ENCODE measurements around the gene OAT. TPM values are rescaled to one million over a fixed set of nuclear protein-coding genes. Genes with fewer than 3 reads are reported as not detected.

Gene OAT
- total RNA-seq, 1 experiment from 2014 or later = 67.9 TPM

DNA sequence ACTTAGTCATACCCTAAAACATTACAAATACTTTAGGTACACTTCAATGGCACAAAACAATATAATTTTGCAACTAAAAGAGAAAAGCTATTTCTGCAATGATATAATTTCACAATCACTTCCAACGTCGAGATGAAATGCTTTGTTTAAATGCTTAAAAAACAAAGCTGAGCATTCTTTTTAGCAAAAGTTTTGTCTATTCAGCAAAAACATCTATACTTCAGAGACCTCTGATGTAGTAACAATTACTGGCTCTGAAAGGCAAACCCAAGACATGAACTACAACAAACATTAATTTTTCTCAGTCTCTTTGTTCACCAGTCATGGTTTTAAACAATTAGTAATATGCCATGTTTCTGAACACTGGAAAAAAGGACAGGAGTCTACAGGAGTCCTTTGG, 16.4 kb downstream of the OAT start:
- no peak for DNase-seq
- H3K27me3 Mint-ChIP-seq (ENCODE audit: low read depth) = no peaks in the 10 kb centered on the region
- Histone ChIP-seq H3K9me3 (ENCODE audit: control insufficient read depth, low read depth, low read length) (no peaks in the 10 kb centered on the region), H3K79me2 (ENCODE audit: insufficient read depth, low read length) (no peaks in the 10 kb centered on the region), H3K23ac (ENCODE audit: insufficient read length, low read depth, low read length) (no peak overlapping the region), H4K20me1 (ENCODE audit: control insufficient read depth, insufficient read depth, insufficient read length) (no peaks in the 10 kb centered on the region), H4K5ac (ENCODE audit: insufficient read length, low read depth, low read length) (no peak overlapping the region), H3K14ac (ENCODE audit: insufficient read depth, low read length) (no peak overlapping the region), H3K4ac (ENCODE audit: low read depth, low read length) (no peak overlapping the region), H3K27ac (ENCODE audit: insufficient read length, low read depth, low read length) (no peak overlapping the region), H2AK5ac (ENCODE audit: insufficient read length, low read length) (no peak overlapping the region), H3K56ac (ENCODE audit: insufficient read length, low read depth, low read length) (no peak overlapping the region), H2BK15ac (ENCODE audit: low read depth, low read length) (no peak overlapping the region), H2BK20ac (ENCODE audit: low read depth, low read length, poor library complexity, severe bottlenecking) (no peak overlapping the region), H2BK12ac (ENCODE audit: insufficient read length, low read depth, low read length) (no peak overlapping the region), H3K18ac (ENCODE audit: insufficient read length, low read depth, low read length) (no peak overlapping the region), H3K4me1 (ENCODE audit: insufficient read depth, low read length) (no peaks in the 10 kb centered on the region), H3K27me3 (ENCODE audit: insufficient read depth, low read length) (no peaks in the 10 kb centered on the region), H3K4me2 (ENCODE audit: insufficient read depth, insufficient read length, low read length) (no peak overlapping the region), H4K8ac (replicated peaks; ENCODE audit: insufficient read length, low read depth, low read length) (no peak overlapping the region), H2BK5ac (ENCODE audit: insufficient read length, low read length) (no peak overlapping the region), H4K91ac (ENCODE audit: insufficient read length, low read depth, low read length) (no peak overlapping the region), H2BK120ac (ENCODE audit: low read depth, low read length, poor library complexity, severe bottlenecking) (no peak overlapping the region), H3K23me2 (ENCODE audit: insufficient read length, low read depth, low read length, poor library complexity, severe bottlenecking) (no peaks in the 10 kb centered on the region), H3T11ph (ENCODE audit: low read length) (no peak overlapping the region), H3K79me1 (ENCODE audit: insufficient read depth, low read depth, low read length, poor library complexity, severe bottlenecking) (no peaks in the 10 kb centered on the region), H2AFZ (ENCODE audit: low read length) (no peak overlapping the region), H3K9ac (ENCODE audit: extremely low read depth, insufficient read length, low read length) (no peak overlapping the region)
- no peaks in the 10 kb centered on the region for H3K9me3 Mint-ChIP-seq
- TF ChIP-seq, protein P1, sequence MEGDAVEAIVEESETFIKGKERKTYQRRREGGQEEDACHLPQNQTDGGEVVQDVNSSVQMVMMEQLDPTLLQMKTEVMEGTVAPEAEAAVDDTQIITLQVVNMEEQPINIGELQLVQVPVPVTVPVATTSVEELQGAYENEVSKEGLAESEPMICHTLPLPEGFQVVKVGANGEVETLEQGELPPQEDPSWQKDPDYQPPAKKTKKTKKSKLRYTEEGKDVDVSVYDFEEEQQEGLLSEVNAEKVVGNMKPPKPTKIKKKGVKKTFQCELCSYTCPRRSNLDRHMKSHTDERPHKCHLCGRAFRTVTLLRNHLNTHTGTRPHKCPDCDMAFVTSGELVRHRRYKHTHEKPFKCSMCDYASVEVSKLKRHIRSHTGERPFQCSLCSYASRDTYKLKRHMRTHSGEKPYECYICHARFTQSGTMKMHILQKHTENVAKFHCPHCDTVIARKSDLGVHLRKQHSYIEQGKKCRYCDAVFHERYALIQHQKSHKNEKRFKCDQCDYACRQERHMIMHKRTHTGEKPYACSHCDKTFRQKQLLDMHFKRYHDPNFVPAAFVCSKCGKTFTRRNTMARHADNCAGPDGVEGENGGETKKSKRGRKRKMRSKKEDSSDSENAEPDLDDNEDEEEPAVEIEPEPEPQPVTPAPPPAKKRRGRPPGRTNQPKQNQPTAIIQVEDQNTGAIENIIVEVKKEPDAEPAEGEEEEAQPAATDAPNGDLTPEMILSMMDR (conservative IDR thresholded peaks at IDR 0.05) = no peak
- H3K4me3 Mint-ChIP-seq = no peak overlapping the region
- H3K27ac Mint-ChIP-seq = no peak overlapping the region
- no CpG with 5 or more reads among the region's 2 CpGs for WGBS (ENCODE audit: extremely low coverage, insufficient read length, low lambda C conversion rate)
- peaks cover 7 to 9% of the 10 kb centered on the region in 2 experiments for H3K4me1 Mint-ChIP-seq
- H3K36me3 Mint-ChIP-seq (ENCODE audit: insufficient read depth in 1 of 3, low read depth in 3 of 3) = peaks cover 21 to 58% (median 31%) of the 10 kb centered on the region in 3 experiments; a peak in 6 of 7 replicates
